HFFc6 (cell line): ENCODE results near the gene AHCTF1. TPM values are rescaled to one million over a fixed set of nuclear protein-coding genes. Genes with fewer than 3 reads are reported as not detected.

Experiments
- DNase-seq: peaks from one replicate; pipeline ENCODE4 v3.0.0-alpha.2; 2018
- H3K27ac Mint-ChIP-seq: 2 replicates; pipeline ENCODE4 v1.8.0; 2020; ENCODE audit warnings: mild to moderate bottlenecking, mixed read lengths
- H3K27me3 Mint-ChIP-seq: 2 replicates; pipeline ENCODE4 v1.8.0; 2021; ENCODE audit warnings: mild to moderate bottlenecking, moderate library complexity, mixed read lengths; ENCODE audit not compliant: insufficient read depth
- H3K36me3 Mint-ChIP-seq: 2 replicates; pipeline ENCODE4 v1.8.0; 2021; ENCODE audit warnings: low read depth, mixed read lengths
- H3K4me1 Mint-ChIP-seq: 2 replicates; pipeline ENCODE4 v1.8.0; 2020; ENCODE audit warnings: low read depth, mixed read lengths
- H3K4me3 Mint-ChIP-seq: 2 replicates; pipeline ENCODE4 v1.8.0; 2020; ENCODE audit warnings: mild to moderate bottlenecking, moderate library complexity, mixed read lengths
- H3K9me3 Mint-ChIP-seq: 2 replicates; pipeline ENCODE4 v1.8.0; 2020; ENCODE audit warnings: mild to moderate bottlenecking, mixed read lengths
- total RNA-seq, 6 experiments: library from RNA; stranded (reverse); fragmentation: NEBNext Ultra II Directional; extraction: Animal tissue kit (Norgen Biotek cat#: 25700); gene quantifications; 2 replicates in 1 of 6; 3 replicates in 5 of 6; pipeline ENCODE4 v1.2.3, GENCODE V29; 2021
- TF ChIP-seq, protein P1 (sequence below): fragments of 200-600 bp; sonication (generic); IDR thresholded peaks from 2 replicates; pipeline ENCODE4 v1.5.0; 2021; ENCODE audit warnings: antibody characterized with exemption, mild to moderate bottlenecking

Gene AHCTF1
- total RNA-seq, 6 experiments from 2014 or later, result 28.2 to 32.8 (median 30.6) TPM

GRCh38 chr1:246794828-246795671, 136.7 kb downstream of the AHCTF1 start:
- H3K4me1 Mint-ChIP-seq, result peaks cover 19% of the 10 kb centered on the region
- DNase-seq, result peak; percentile 34
- peak overlapping the region; percentile 29; the same call in 1 of the 2 replicates for H3K4me3 Mint-ChIP-seq
- H3K36me3 Mint-ChIP-seq, result no peaks in the 10 kb centered on the region
- no peaks in the 10 kb centered on the region for H3K9me3 Mint-ChIP-seq
- no peak overlapping the region for H3K27ac Mint-ChIP-seq
- H3K27me3 Mint-ChIP-seq, result peaks cover 7% of the 10 kb centered on the region
- TF ChIP-seq, protein P1, sequence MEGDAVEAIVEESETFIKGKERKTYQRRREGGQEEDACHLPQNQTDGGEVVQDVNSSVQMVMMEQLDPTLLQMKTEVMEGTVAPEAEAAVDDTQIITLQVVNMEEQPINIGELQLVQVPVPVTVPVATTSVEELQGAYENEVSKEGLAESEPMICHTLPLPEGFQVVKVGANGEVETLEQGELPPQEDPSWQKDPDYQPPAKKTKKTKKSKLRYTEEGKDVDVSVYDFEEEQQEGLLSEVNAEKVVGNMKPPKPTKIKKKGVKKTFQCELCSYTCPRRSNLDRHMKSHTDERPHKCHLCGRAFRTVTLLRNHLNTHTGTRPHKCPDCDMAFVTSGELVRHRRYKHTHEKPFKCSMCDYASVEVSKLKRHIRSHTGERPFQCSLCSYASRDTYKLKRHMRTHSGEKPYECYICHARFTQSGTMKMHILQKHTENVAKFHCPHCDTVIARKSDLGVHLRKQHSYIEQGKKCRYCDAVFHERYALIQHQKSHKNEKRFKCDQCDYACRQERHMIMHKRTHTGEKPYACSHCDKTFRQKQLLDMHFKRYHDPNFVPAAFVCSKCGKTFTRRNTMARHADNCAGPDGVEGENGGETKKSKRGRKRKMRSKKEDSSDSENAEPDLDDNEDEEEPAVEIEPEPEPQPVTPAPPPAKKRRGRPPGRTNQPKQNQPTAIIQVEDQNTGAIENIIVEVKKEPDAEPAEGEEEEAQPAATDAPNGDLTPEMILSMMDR, result no peak

GRCh38 chr1:246794048-246794827, 137.5 kb downstream of the AHCTF1 start:
- DNase-seq, result no peak
- H3K36me3 Mint-ChIP-seq, result no peaks in the 10 kb centered on the region
- peak overlapping the region; percentile 29; the same call in 1 of the 2 replicates for H3K4me3 Mint-ChIP-seq

DNA sequence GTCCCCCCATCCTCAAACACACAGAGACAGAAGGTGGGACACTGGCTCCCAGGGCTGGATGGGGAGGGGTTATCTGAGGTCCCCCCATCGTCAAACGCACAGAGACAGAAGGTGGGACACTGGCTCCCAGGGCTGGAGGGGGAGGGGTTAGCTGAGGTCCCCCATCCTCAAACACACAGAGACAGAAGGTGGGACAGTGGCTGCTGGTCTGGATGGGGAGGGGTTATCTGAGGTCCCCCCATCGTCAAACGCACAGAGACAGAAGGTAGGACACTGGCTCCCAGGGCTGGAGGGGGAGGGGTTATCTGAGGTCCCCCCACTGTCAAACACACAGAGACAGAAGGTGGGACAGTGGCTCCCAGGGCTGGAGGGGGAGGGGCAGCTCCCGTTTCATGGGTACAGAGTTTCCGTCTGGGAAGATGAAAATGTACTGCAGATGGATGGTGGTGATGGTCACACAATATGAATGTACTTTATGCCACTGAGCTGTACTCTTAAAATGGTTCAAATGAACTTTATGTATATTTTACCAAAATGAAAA, 138.3 kb downstream of the AHCTF1 start:
- peaks cover 19% of the 10 kb centered on the region for H3K4me1 Mint-ChIP-seq
- H3K9me3 Mint-ChIP-seq, result no peaks in the 10 kb centered on the region
- no peak for DNase-seq
- H3K36me3 Mint-ChIP-seq, result no peaks in the 10 kb centered on the region
- H3K4me3 Mint-ChIP-seq, result no peak overlapping the region
- TF ChIP-seq, protein P1, result no peak
- H3K27me3 Mint-ChIP-seq, result peaks cover 7% of the 10 kb centered on the region
- H3K27ac Mint-ChIP-seq, result no peak overlapping the region

More at GRCh38 chr1:246794048-246794827, 137.5 kb downstream of the AHCTF1 start:
- TF ChIP-seq, protein P1, result no peak
- peaks cover 19% of the 10 kb centered on the region for H3K4me1 Mint-ChIP-seq
- no peak overlapping the region for H3K27ac Mint-ChIP-seq
- H3K27me3 Mint-ChIP-seq, result peaks cover 9% of the 10 kb centered on the region
- no peaks in the 10 kb centered on the region for H3K9me3 Mint-ChIP-seq

GRCh38 chr1:246792603-246793002, 139.1 kb downstream of the AHCTF1 start:
- Mint-ChIP-seq H3K4me3 (no peak overlapping the region), H3K27ac (no peak overlapping the region), H3K27me3 (peaks cover 7% of the 10 kb centered on the region)

More at GRCh38 chr1:246792603-246793002, 139.1 kb downstream of the AHCTF1 start:
- DNase-seq, result no peak
- Mint-ChIP-seq H3K36me3 (no peaks in the 10 kb centered on the region), H3K4me1 (peaks cover 19% of the 10 kb centered on the region), H3K9me3 (no peaks in the 10 kb centered on the region)
- TF ChIP-seq, protein P1, result no peak
